Peyer's patch (tissue), 4 donors: Measurements from ENCODE around the gene CRLF1.

Source experiments
- CTCF ChIP-seq, 6 experiments: fragments of 450-650 bp in 4 of 6; fragments of 200-600 bp in 2 of 6; sonication (generic) in 1 of 6; IDR thresholded peaks; one replicate each; pipeline ENCODE4 v1.5.1; 2017 to 2019; ENCODE audit warnings: antibody characterized with exemption in 6 of 6, mild to moderate bottlenecking in 3 of 6, moderate library complexity in 1 of 6
- POLR2A ChIP-seq, 2 donors: fragments of 450-650 bp; IDR thresholded peaks; one replicate each; pipeline ENCODE4 v1.5.1; 2017; ENCODE audit warnings: antibody characterized with exemption in 2 of 2, mild to moderate bottlenecking in 2 of 2, moderate library complexity in 2 of 2

- TF ChIP-seq CTCF (IDR thresholded peaks at IDR 0.05) = no peak
- TF ChIP-seq POLR2A (IDR thresholded peaks at IDR 0.05) = no peak
Measured at GRCh38 chr19:18595475-18595874, 11.1 kb downstream of the CRLF1 start.
